GOT3 (cell line): ENCODE measurements around the gene CDC42EP5.

Source experiments
- DNase-seq: peaks from one replicate; lab custom pipeline; 2025; ENCODE audit warnings: mixed read lengths; lab: John Stamatoyannopoulos, UW

CDC42EP5 gene

DNA sequence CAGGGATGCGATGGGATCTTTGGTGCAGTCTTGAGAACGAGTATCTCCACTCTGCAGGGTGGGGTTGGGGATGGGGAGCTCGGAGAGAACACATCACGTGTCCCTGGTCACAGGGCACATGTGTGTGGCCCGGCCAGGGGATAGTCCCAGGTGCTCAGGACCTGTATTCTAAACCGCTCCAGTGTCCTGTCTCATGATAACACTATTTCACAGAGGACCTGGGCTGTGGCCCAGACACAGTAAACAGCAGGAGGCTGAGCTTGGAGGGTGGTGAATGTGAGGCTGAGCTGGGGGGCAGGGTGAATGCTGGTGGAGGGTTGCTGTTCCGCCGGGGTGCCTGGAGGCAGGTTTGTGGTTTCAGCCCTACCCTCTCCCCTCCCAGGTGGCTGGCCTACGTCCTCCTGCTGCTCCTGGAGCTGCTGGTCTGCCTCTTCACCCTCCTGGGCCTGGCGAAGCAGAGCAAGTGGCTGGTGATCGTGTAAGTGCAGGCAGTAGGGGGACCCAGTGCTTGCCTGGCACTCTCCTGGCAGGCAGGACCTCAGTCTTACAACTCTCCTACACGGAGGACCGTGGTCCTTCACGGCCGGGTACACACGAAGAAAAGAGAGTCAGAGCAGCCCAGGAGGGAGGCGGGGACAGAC lies 46.7 kb downstream of the CDC42EP5 start:
- no peak for DNase-seq

DNA sequence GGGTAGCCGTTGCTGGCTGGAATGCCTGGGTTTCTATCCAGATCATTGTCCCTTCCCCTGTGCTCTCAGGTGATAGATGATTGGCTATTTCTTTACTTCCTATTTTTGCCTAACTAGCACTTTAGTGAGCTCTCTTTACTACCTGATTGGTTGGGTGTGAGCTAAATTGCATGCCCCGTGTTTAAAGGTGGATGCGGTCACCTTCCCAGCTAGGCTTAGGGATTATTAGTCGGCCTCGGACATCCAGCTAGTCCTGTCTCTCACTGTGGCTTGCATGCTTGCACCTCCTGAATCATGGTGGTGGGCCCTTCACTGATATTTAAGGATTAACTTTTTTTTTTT lies 47.7 kb downstream of the CDC42EP5 start:
- DNase-seq = no peak

DNA sequence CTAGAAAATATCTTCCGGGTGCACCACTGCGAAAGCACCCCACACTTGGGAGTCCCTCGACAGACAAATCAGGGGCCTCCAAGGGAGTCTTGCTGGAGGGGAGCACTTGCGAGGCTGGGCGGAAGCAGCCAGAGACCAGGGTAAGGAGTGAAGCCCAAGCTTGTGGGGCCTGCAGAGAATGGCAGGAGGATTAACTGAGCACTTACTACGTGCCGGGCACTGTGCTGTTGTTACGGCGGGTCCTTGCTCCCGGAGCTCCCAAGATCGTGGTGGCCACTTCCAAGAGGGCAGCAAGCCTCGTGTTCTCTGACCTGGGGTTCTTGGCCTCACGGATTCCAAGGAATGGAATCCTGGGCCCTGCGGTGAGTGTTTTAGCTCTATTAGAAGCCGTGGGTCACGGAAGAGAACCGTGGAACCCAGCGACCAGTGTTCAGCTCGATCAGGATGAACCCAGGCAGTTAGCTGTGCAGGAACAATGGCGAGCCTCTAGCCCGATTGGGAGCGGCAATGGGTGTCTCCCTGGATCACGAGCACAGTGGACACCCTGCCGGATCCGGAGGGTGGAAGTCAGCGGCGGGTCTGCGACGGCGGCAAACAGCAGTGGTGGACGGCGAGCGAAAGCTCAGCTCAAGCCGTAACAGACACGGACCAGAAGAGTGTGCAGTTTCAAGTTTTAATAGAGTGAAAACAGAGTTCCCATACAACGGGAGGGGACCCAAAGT lies 48.3 kb downstream of the CDC42EP5 start:
- no peak for DNase-seq

DNA sequence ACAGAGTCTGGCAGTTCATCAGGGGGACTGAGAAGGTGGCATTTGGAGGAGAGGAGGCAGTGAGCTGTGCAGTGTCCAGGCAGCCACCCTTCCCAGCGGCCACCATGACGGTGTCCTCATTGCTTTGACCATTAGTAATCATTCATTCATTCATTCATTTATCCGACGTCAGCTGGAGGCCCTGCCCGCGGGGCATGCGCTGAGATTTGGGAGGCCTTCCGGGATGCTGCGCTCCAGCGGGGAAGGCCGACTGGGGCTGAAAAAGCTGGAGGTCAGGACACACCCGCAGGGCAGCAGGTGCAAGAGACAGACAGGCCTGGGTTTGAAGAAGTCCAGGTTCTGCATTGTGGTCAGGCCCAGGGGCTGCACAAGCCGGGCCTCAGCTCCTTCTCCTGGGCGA lies 48.9 kb downstream of the CDC42EP5 start:
- no peak for DNase-seq

DNA sequence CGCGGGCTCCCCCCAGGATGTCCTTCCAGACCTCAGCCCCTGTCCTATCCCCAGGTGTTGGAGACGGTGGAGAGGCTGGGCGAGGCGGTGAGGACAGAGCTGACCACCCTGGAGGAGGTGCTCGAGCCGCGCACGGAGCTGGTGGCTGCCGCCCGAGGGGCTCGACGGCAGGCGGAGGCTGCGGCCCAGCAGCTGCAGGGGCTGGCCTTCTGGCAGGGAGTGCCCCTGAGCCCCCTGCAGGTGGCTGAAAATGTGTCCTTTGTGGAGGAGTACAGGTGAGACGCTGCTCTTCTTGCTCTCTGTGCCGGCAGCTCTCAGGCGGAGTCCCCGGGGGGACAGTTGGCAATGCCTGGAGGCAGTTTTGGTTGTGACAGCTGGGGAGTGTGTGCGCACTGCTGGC lies 51.0 kb downstream of the CDC42EP5 start:
- no peak for DNase-seq

DNA sequence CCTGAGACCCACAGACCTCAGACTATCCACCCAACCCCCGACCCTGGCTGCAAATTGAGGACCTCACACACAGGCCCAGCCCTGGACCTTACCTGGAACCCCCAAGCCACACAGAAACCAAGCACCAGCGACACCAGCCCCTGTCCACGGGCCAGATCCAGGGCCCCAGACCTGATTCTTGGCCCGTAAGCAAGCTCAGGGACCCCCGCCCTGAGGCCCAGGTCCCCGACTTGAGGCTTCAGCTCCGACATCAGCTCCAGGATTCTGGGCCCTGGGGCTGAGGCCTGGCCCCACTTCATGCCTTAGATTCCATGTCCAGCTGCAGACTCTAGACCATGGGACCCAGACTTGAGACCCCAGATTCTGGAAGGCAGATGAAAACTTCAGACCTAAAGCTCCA lies 51.6 kb downstream of the CDC42EP5 start:
- no peak for DNase-seq

DNA sequence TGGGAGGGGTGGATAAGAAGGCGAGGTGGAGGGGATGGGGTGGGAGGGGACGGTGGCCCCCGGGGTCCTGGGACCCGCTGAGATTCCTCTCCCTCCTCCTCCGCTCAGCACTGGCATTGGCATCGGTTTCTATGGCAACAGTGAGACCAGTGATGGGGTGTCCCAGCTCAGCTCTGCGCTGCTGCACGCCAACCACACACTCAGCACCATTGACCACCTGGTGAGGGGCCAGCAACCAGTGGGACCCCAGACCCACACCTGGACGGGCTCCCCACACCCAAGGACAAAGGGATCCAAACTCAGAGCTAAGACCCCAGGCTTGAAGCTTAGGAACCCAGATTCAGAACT lies 52.0 kb downstream of the CDC42EP5 start:
- no peak for DNase-seq

DNA sequence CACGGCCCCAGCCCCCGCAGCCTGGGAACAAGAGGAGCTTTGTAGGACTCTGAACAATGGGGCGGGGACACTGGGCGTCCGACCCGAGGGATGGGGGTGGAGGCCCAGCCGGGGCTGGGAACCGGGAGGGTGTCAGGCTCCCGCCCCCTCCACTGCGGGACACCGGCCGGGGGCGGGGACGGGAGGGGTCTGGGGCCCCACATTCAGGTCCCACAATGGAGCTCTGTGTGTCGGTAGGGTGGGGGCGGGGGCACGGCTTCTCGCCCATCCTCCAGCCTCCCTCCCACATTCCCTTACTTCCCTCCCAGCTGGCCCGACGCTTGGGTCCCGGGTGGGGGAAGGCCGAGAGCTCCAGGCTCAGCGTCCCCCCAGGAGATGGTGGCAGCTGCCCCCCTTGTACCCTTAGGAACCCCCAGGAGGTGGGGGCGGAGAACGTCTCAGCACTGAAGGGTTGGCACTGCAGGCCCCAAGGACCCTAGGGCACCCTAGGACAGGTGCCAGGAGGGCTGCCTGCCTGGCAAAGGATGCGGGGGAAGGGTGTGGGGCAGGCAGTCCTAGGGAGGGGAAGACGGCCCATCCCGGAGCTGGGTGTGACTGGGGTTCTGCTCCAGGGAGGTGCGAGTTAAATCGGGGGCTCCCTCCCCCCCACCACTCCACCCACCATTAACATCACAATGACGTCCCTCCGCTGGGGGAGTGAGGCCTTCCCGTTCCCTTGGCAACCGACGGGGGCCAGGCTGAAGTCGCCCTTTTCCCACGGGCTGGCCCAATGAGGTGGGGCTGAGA lies 52.5 kb downstream of the CDC42EP5 start:
- DNase-seq = no peak

DNA sequence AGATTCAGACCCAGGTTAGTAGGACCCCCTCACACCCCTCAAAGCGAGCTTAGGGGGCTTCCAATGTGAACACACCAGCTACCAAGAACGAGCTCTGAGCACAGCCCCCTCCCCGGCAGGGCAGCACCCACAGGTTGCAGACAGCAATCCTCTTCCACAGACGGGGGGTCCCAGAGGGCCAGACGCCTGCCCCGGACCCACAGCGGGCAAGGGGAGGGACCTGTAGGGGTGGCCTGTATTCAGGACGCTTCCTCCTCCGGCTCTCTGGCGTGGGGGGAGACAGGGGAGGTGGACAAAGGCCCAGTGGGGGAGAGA lies 53.1 kb downstream of the CDC42EP5 start:
- DNase-seq = no peak

DNA sequence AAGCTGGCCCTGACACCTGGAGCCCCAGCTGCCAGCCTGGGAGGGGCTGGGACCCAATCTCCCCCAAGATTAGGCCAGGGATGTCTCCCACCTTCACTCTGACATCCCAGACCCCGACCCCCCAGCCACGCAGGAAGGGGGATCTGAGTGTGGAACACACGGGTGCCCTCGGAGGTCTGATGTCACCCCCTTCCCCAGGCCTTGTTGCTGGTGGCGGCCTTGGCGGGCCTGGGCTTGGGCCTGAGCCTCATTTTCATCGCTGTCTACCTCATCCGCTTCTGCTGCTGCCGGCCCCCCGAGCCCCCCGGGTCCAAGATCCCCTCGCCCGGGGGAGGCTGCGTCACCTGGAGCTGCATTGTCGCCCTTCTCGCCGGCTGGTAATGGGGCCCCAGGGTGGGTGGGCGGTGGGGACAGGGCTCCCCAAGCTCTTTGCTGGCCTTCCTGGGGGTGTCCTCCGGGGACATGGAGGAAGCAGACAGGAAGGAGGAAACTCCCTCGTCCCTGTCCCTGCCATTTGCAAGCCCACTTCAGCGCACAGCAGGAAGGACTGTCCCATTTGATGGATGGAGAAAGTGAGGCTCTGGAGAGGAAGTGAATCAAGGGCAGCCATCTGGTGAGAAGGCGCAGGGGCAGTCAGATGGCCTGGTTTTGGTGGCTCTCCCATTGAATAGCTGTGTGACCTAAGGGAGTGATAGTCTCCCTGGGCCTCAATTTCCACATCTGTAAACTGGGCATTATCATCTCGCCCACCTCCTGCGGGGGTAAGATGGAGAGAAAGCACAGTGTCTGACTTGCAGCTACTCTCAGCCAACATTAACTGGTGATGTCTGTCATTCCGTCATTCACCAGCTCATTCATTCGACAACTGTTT lies 53.9 kb downstream of the CDC42EP5 start:
- DNase-seq = no peak

DNA sequence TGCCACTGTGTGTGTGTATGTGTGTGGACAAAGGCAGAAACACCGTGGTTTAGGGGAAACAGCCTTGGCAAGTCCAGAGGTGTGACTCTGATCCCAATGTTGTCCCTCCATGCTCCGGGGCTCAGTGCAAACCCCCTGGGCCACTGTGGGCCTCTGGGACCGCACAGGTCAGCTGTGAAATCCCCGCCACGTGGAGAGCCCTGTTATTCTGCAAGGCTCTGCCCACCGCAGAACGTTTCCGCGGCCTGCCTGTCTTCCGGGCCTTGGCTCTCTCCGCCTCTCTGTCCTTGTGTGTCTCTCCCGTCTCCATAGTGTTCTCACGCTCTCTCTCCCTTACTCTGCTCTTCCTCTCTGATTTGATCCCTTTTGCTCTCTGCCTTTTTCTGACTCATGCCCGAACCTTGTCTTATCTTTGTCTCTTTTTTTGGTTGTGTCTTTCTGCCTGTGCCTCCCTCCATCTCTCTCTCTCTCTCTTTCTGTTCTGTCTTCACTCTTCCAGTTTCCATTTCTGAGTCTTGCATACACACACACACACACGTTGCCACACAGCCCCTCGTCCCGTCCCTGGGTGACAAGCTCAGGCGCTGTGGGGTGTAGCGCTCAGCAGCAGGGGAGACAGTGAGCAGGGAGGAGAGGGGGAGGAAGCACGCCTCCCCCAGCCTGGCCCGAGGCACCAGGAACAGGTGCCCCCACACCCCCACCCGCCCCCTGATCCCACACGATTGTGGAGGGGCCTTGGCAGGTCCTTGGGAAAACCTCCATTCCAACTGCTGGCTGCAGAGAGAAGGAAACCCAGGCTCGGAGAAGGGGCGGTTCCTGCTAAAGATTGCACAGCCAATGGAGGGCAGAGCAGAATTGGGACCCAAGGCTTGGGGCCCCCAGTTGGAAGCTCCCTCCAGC lies 54.8 kb downstream of the CDC42EP5 start:
- DNase-seq = no peak

DNA sequence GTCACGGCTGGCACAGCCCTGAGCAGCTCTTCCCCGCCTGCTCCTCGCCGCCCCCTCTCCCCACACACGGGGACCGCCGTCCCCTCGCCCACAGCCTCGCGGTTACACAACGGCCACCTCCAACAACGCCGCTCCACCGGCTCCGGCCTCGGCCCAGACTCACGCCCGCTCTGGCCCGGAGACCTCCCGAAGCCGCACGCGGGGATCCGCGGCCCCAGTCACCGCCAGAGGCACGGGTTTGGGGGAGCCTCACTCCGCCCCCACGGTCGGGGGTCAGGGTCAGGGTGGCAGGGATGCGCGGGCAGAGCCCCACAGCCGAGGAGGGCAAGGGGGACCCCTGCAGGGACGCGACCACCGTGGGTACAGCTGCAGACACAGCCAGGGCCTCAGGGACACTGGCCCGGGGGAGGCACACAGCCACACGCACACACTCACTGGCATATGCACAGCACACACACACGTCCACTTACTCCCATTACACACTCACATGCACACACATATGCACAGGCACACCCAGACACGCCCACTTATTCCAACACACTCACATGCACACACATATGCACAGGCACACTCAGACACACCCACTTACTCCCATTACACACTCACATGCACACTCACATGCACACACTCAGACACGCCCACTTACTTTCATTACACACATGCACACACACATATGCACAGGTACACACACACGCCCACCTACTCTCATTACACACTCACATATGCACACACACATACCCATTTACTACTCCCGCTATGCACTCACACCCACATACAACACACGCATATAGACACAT lies 56.2 kb downstream of the CDC42EP5 start:
- DNase-seq = no peak

DNA sequence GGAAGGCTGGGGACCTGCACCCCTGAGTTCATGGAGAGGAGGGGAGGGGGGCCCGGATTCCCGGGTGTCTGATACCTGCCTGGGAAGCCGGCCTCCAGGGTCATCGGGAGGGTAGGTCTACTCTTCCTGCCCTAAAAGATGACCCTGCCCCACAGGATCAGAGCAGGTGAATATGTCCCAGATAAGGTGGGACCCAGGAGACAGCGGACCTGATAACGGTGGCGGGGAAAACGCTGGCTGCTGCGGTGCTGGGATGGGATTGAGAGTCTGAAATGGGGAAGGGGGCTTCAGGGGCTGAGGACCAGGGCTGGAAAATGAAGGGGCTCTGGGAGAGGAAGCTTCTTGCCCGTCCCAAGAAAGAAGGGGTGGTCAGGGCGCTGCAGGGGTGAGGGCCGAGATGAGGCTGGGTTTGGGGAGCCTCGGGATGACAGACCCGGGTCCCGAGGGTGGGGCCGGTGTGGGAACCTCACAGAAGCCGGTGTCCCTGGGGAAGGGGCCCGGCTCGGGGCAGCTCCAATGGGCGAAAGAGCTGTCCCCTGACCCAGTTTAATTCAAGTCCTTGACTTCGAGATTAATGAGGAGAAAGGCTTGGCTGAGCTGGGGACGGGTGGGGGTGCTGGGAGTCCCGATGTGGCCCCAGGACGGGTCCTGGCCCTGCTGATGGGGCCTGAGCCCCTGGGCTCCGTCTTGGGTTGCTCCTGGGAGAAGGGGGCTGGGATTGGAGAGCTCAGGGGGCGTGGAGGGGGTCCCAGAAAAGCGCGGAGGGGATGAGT lies 57.0 kb downstream of the CDC42EP5 start:
- DNase-seq = no peak

DNA sequence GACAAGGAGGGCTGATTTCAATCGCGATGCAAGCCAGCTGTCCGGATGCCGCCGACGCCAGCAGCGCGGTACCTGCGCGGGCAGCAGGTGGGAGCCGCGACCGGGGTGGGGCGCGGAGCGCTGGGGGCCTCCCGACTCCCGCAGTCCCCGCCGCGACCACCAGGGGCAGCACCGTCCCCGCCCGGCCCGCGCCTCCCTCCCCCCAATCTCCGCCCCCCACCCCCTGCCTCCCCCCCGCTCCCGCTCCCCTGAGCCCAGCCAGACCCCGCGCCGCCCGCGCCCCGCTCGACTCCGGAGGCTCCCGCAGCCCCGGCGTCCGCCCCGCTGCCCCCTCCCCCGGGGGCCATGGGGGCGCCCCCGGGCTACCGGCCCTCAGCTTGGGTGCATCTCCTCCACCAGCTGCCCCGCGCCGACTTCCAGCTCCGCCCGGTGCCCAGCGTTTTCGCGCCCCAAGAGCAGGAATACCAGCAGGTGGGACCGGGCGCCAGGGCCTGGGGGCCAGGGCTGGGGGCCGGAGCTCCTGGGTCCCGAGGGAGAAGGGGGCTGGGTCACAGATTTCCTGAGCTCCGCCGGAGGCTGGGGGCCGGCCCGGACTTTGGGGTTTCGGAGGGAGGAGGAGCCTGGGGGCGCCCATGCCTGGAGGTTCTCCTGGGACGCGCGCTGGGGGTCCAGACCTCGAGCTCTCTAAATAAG lies 57.7 kb downstream of the CDC42EP5 start, which contains the start of gene TTYH1:
Gene TTYH1 (plus strand): TSS at position 257 of the 693 bp plus-strand sequence. CDS start 89 bp downstream, at position 346.
- DNase-seq = no peak
